IMR-90 (cell line): ENCODE results near the gene ITK. TPM values are rescaled to one million over a fixed set of nuclear protein-coding genes. Genes with fewer than 3 reads are reported as not detected.

ENCODE experiments used
- ATAC-seq: fragments of 200-7000 bp; cut with Tn5 transposase; 2 replicates; pipeline ENCODE4 v1.9.1; 2020; ENCODE audit warnings: low read depth, mild to moderate bottlenecking, moderate library complexity
- BruUV-seq: library from RNA; stranded (reverse); fragments of 400-500 nt; replicated peaks from 2 replicates; lab custom pipeline; 2021; lab: Mats Ljungman, UMichigan
- CTCF ChIA-PET: fragments of 300-600 bp; formaldehyde crosslinking; extraction: SDS; loops from one replicate; lab custom pipeline; 2021; ENCODE audit warnings: antibody characterized with exemption; lab: Yijun Ruan, JAX
- POLR2A ChIA-PET: fragments of 300-600 bp; sonication (Branson Sonifier 250); formaldehyde crosslinking; loops from one replicate; lab custom pipeline; 2022; ENCODE audit warnings: antibody characterized with exemption; ENCODE audit not compliant: unreplicated experiment; lab: Charles Lee
- DNase-seq: peaks from one replicate; pipeline ENCODE4 v3.0.0; 2013
- H2AFZ ChIP-seq: replicated peaks from 2 replicates; pipeline ENCODE3; 2013; ENCODE audit warnings: low read length, mild to moderate bottlenecking; ENCODE audit not compliant: poor library complexity
- H2AK5ac ChIP-seq: 2 replicates; pipeline ENCODE4 v1.6.1; 2013; ENCODE audit warnings: low read depth, low read length, inconsistent platforms
- H2AK9ac ChIP-seq: replicated peaks from 2 replicates; pipeline ENCODE3; 2013; ENCODE audit warnings: mild to moderate bottlenecking, low read depth, low read length, moderate library complexity; ENCODE audit not compliant: poor library complexity
- H2BK120ac ChIP-seq: 2 replicates; pipeline ENCODE4 v1.6.1; 2013; ENCODE audit warnings: low read depth, low read length, inconsistent platforms
- H2BK15ac ChIP-seq: 3 replicates; pipeline ENCODE4 v1.6.1; 2013; ENCODE audit warnings: low read depth, low read length, inconsistent platforms
- H2BK20ac ChIP-seq: 2 replicates; pipeline ENCODE4 v1.6.1; 2013; ENCODE audit warnings: low read depth, mild to moderate bottlenecking, inconsistent platforms, low read length, moderate library complexity
- H2BK5ac ChIP-seq: 2 replicates; pipeline ENCODE4 v1.6.1; 2013; ENCODE audit warnings: mild to moderate bottlenecking, low read depth, low read length, inconsistent platforms; ENCODE audit not compliant: poor library complexity, severe bottlenecking
- H3K14ac ChIP-seq: replicated peaks from 2 replicates; pipeline ENCODE4 v1.6.1; 2013; ENCODE audit warnings: low read depth, low read length, inconsistent platforms
- H3K18ac ChIP-seq: 2 replicates; pipeline ENCODE4 v1.6.1; 2013; ENCODE audit warnings: low read depth, low read length, control low read depth
- H3K23ac ChIP-seq: 2 replicates; pipeline ENCODE4 v1.6.1; 2013; ENCODE audit warnings: low read depth, low read length, inconsistent platforms
- H3K27ac ChIP-seq: 2 replicates; pipeline ENCODE4 v1.5.1; 2013; ENCODE audit warnings: mild to moderate bottlenecking, control low read depth, low read length; ENCODE audit not compliant: insufficient read depth
- H3K27me3 ChIP-seq: 2 replicates; pipeline ENCODE4 v1.6.1; 2013; ENCODE audit warnings: low read length; ENCODE audit not compliant: control insufficient read depth, insufficient read depth
- H3K36me3 ChIP-seq: 2 replicates; pipeline ENCODE4 v1.6.1; 2013; ENCODE audit warnings: low read length, mixed read lengths; ENCODE audit not compliant: control insufficient read depth, insufficient read depth
- H3K4ac ChIP-seq: 2 replicates; pipeline ENCODE4 v1.6.1; 2013; ENCODE audit warnings: low read depth, low read length, inconsistent platforms
- H3K4me1 ChIP-seq: 2 replicates; pipeline ENCODE4 v1.6.1; 2013; ENCODE audit warnings: low read length, mixed read lengths; ENCODE audit not compliant: control insufficient read depth, insufficient read depth
- H3K4me2 ChIP-seq: 2 replicates; pipeline ENCODE4 v1.6.1; 2013; ENCODE audit warnings: low read depth, mild to moderate bottlenecking, control low read depth, low read length, moderate library complexity
- H3K4me3 ChIP-seq: 2 replicates; pipeline ENCODE4 v1.5.1; 2013; ENCODE audit warnings: low read depth, mild to moderate bottlenecking, control low read depth, low read length, moderate library complexity; ENCODE audit not compliant: insufficient read depth
- H3K56ac ChIP-seq: 2 replicates; pipeline ENCODE4 v1.6.1; 2013; ENCODE audit warnings: low read length, inconsistent platforms; ENCODE audit not compliant: insufficient read depth; ENCODE audit errors: extremely low read depth
- H3K79me1 ChIP-seq, 2 experiments: 2 replicates each; pipeline ENCODE4 v1.6.1; 2013; ENCODE audit warnings: low read length in 2 of 2, inconsistent platforms in 1 of 2, low read depth in 1 of 2
- H3K9ac ChIP-seq: 2 replicates; pipeline ENCODE4 v1.6.1; 2013; ENCODE audit warnings: low read depth, low read length, control low read depth
- H3K9me1 ChIP-seq: 2 replicates; pipeline ENCODE4 v1.6.1; 2013; ENCODE audit warnings: low read length, inconsistent platforms; ENCODE audit not compliant: insufficient read depth
- H3K9me3 ChIP-seq: 2 replicates; pipeline ENCODE4 v1.6.1; 2013; ENCODE audit warnings: low read length; ENCODE audit not compliant: control insufficient read depth, insufficient read depth
- H4K20me1 ChIP-seq: 2 replicates; pipeline ENCODE4 v1.6.1; 2013; ENCODE audit warnings: low read length, inconsistent platforms; ENCODE audit not compliant: insufficient read depth
- H4K5ac ChIP-seq: 2 replicates; pipeline ENCODE4 v1.6.1; 2013; ENCODE audit warnings: mild to moderate bottlenecking, low read depth, low read length, control low read depth
- H4K8ac ChIP-seq, 2 experiments: 2 replicates each; pipeline ENCODE4 v1.6.1; 2013; ENCODE audit warnings: low read depth in 2 of 2, low read length in 2 of 2, control low read depth in 1 of 2, inconsistent platforms in 1 of 2
- H4K91ac ChIP-seq: 2 replicates; pipeline ENCODE4 v1.6.1; 2013; ENCODE audit warnings: low read depth, low read length, inconsistent platforms; ENCODE audit not compliant: insufficient read depth
- BHLHE40 ChIP-seq: fragments of 150-350 bp; IDR thresholded peaks from 2 replicates; pipeline ENCODE4 v1.6.1; 2016; ENCODE audit warnings: mild to moderate bottlenecking, low read depth, low read length
- CHD1 ChIP-seq: IDR thresholded peaks from 2 replicates; pipeline ENCODE4 v1.6.1; 2012; ENCODE audit warnings: low read depth, low read length, improper control_type of control experiment
- CTCF ChIP-seq: conservative IDR thresholded peaks from 2 replicates; pipeline ENCODE4 v1.5.1; 2012; ENCODE audit warnings: mild to moderate bottlenecking, low read depth, low read length, improper control_type of control experiment
- MAFK ChIP-seq: IDR thresholded peaks from 2 replicates; pipeline ENCODE4 v1.6.1; 2012; ENCODE audit warnings: low read depth, low read length, improper control_type of control experiment
- MXI1 ChIP-seq: IDR thresholded peaks from 2 replicates; pipeline ENCODE4 v1.6.1; 2012; ENCODE audit warnings: low read depth, mild to moderate bottlenecking, low read length, moderate library complexity, borderline replicate concordance
- NFE2L2 ChIP-seq: fragments of 150-350 bp; IDR thresholded peaks from 2 replicates; pipeline ENCODE4 v1.6.1; 2016; ENCODE audit warnings: low read depth, mild to moderate bottlenecking, low read length
- POLR2A ChIP-seq: IDR thresholded peaks from 2 replicates; pipeline ENCODE4 v1.6.1; 2012; ENCODE audit warnings: mild to moderate bottlenecking, low read depth, low read length
- RAD21 ChIP-seq: IDR thresholded peaks from 2 replicates; pipeline ENCODE4 v1.6.1; 2012; ENCODE audit warnings: low read length, improper control_type of control experiment
- RCOR1 ChIP-seq: IDR thresholded peaks from 2 replicates; pipeline ENCODE4 v1.6.1; 2012; ENCODE audit warnings: mild to moderate bottlenecking, low read length, improper control_type of control experiment; ENCODE audit not compliant: insufficient replicate concordance
- RFX5 ChIP-seq: IDR thresholded peaks from 2 replicates; pipeline ENCODE4 v1.8.0; 2012; ENCODE audit warnings: low read depth, mild to moderate bottlenecking, low read length, moderate library complexity
- SMC3 ChIP-seq: fragments of 150-350 bp; IDR thresholded peaks from 2 replicates; pipeline ENCODE4 v1.6.1; 2016; ENCODE audit warnings: low read depth, mild to moderate bottlenecking, antibody characterized with exemption, low read length, moderate library complexity
- WGBS, 2 experiments: methylation state at CpG; one replicate each; pipeline versions ENCODE4 v1.1.5 to v1.1.7; 2013; ENCODE audit warnings: missing lambda C conversion rate in 2 of 2; ENCODE audit not compliant: insufficient read length in 1 of 2; ENCODE audit errors: extremely low coverage in 2 of 2; 5-methylcytosine and 5-hydroxymethylcytosine counted together
- dilution Hi-C: fragments of 300-500 bp; cut with HindIII; formaldehyde crosslinking; loops from one replicate; pipeline ENCODE4 v1.14.3; 2018; ENCODE audit warnings: low sequenced_read_pairs; ENCODE audit not compliant: unreplicated experiment
- in situ Hi-C: fragments of 300-500 bp; cut with MboI; formaldehyde crosslinking; loops from 3 replicates; pipeline ENCODE4 v1.14.3; 2019; ENCODE audit warnings: low sequenced_read_pairs, inconsistent platforms, mixed read lengths
- intact Hi-C: fragments of 100-400 bp; cut with micrococcal nuclease; formaldehyde crosslinking; loops from 2 replicates; pipeline ENCODE4 v1.10.0; 2022
- polyA plus RNA-seq, 3 experiments: library from polyadenylated mRNA; depleted of rRNA; stranded (reverse); fragments of >200 nt; gene quantifications; 2 replicates each; pipeline ENCODE4 v1.2.3, GENCODE V29; 2012; ENCODE audit warnings: low replicate concordance in 1 of 3
- total RNA-seq: library from RNA; depleted of rRNA; stranded (reverse); fragments of >200 nt; gene quantifications from 2 replicates; pipeline ENCODE4 v1.2.3, GENCODE V29; 2012
- TF ChIP-seq, protein P1 (sequence below): fragments of 150-350 bp; IDR thresholded peaks from 2 replicates; pipeline ENCODE4 v1.6.1; 2016; ENCODE audit warnings: low read depth, mild to moderate bottlenecking, low read length, moderate library complexity, borderline replicate concordance
- TF ChIP-seq, protein P2 (sequence below): fragments of 150-350 bp; IDR thresholded peaks from 2 replicates; pipeline ENCODE4 v1.6.1; 2017; ENCODE audit warnings: mild to moderate bottlenecking, antibody characterized with exemption, low read length, low read depth

ITK gene
- total and polyA plus RNA-seq, 2 of the 4 experiments (the other 2 are of a cell fraction) = not detected

DNA sequence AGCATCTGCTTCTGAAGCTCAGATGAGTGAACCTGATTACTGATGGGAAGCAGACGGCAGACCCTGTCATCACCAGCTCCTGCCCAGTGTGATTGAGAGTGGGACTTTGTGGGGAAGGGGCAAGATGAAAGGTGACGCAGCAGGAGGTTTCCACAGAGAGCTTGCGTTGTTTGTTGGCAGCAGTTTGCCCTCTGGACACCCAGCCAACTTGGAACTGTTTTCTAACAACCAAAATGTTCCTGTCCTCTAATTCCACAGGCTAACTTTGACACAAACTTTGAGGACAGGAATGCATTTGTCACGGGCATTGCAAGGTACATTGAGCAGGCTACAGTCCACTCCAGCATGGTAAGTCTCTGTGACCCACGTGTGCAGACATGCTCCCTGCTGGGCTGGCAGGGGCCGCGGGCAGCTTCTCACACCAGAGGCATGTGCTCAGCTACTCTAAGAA lies 106.1 kb downstream of the ITK start:
- H2AK5ac ChIP-seq = no peak overlapping the region
- no peak overlapping the region for H4K91ac ChIP-seq
- H3K18ac ChIP-seq = no peak overlapping the region
- ATAC-seq = no peak
- no peak overlapping the region for H3K9ac ChIP-seq
- no peak overlapping the region for H4K5ac ChIP-seq
- WGBS, 2 experiments = 58% methylated on average over 4 of the region's 7 CpGs; no CpG with 5 or more reads in 1 of the 2 experiments
- H2AFZ ChIP-seq = no peak overlapping the region
- no peak overlapping the region for H2BK15ac ChIP-seq
- H3K4me1 ChIP-seq = peaks cover 4% of the 10 kb centered on the region; the same call in 1 of the 2 replicates
- H2BK20ac ChIP-seq = no peak overlapping the region
- H3K14ac ChIP-seq = no peak overlapping the region
- peaks cover 1% of the 10 kb centered on the region for H3K27me3 ChIP-seq
- no peak overlapping the region for H3K4me3 ChIP-seq
- H2AK9ac ChIP-seq = no peak overlapping the region
- BruUV-seq = no TSS peak
- dilution Hi-C loops = no loop called here
- no peaks in the 10 kb centered on the region for H4K20me1 ChIP-seq
- H2BK5ac ChIP-seq = no peak overlapping the region
- H3K27ac ChIP-seq = no peak overlapping the region
- no peak overlapping the region for H3K4me2 ChIP-seq
- no peak overlapping the region for H3K56ac ChIP-seq
- H2BK120ac ChIP-seq = no peak overlapping the region
- no peak overlapping the region for H3K4ac ChIP-seq
- intact Hi-C loops = no loop called here
- ChIA-PET CTCF (no interaction called here), POLR2A (no interaction called here)
- H4K8ac ChIP-seq = no peak overlapping the region
- no peak overlapping the region for H3K23ac ChIP-seq
- peaks cover 2% of the 10 kb centered on the region for H3K36me3 ChIP-seq
- TF ChIP-seq, protein P1, sequence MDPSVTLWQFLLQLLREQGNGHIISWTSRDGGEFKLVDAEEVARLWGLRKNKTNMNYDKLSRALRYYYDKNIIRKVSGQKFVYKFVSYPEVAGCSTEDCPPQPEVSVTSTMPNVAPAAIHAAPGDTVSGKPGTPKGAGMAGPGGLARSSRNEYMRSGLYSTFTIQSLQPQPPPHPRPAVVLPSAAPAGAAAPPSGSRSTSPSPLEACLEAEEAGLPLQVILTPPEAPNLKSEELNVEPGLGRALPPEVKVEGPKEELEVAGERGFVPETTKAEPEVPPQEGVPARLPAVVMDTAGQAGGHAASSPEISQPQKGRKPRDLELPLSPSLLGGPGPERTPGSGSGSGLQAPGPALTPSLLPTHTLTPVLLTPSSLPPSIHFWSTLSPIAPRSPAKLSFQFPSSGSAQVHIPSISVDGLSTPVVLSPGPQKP = no peak
- TF ChIP-seq RCOR1 (no peak), CHD1 (no peak), CTCF (no peak), SMC3 (no peak), POLR2A (no peak), MXI1 (no peak), RAD21 (no peak), RFX5 (no peak), NFE2L2 (no peak), BHLHE40 (no peak), MAFK (no peak)
- TF ChIP-seq, protein P2, sequence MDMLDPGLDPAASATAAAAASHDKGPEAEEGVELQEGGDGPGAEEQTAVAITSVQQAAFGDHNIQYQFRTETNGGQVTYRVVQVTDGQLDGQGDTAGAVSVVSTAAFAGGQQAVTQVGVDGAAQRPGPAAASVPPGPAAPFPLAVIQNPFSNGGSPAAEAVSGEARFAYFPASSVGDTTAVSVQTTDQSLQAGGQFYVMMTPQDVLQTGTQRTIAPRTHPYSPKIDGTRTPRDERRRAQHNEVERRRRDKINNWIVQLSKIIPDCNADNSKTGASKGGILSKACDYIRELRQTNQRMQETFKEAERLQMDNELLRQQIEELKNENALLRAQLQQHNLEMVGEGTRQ = no peak
- in situ Hi-C loops = no loop called here
- H3K9me1 ChIP-seq = peaks cover 12% of the 10 kb centered on the region; the same call in 1 of the 2 replicates
- H3K79me1 ChIP-seq = no peaks in the 10 kb centered on the region
- H3K9me3 ChIP-seq = no peaks in the 10 kb centered on the region
- DNase-seq = no peak
